Testis (tissue), 2 donors: ENCODE measurements around the gene CXCL17.

Source experiments
- POLR2A ChIP-seq: fragments of 450-650 bp; IDR thresholded peaks from one replicate; pipeline ENCODE4 v1.6.1; 2017; ENCODE audit warnings: antibody characterized with exemption, mild to moderate bottlenecking, moderate library complexity
- TF ChIP-seq, protein P1 (sequence below), 3 experiments: fragments of 450-650 bp in 2 of 3; fragments of 200-600 bp in 1 of 3; sonication (generic) in 1 of 3; IDR thresholded peaks; one replicate each; pipeline ENCODE4 v1.5.1; 2016 to 2019; ENCODE audit warnings: antibody characterized with exemption in 3 of 3, mild to moderate bottlenecking in 2 of 3, moderate library complexity in 1 of 3

DNA sequence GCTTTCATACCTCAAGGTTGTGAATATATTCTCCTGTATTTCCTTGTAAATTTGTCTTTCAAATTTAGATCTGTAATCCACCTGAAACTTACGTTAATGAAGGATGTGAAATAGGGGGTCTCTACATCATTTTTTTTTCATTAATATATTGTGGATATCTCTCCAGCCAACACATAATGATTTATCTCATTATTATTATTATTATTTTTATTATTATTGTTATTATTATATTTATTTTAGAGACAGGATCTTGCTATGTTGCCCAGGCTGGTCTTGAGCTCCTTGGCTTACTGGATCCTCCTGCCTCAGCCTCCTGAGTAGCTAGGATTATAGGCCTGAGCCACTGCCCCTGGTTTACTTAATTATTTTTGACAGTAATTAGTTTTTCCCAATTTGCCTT lies 11.3 kb downstream of the CXCL17 start:
- TF ChIP-seq POLR2A, result no peak
- TF ChIP-seq, protein P1, sequence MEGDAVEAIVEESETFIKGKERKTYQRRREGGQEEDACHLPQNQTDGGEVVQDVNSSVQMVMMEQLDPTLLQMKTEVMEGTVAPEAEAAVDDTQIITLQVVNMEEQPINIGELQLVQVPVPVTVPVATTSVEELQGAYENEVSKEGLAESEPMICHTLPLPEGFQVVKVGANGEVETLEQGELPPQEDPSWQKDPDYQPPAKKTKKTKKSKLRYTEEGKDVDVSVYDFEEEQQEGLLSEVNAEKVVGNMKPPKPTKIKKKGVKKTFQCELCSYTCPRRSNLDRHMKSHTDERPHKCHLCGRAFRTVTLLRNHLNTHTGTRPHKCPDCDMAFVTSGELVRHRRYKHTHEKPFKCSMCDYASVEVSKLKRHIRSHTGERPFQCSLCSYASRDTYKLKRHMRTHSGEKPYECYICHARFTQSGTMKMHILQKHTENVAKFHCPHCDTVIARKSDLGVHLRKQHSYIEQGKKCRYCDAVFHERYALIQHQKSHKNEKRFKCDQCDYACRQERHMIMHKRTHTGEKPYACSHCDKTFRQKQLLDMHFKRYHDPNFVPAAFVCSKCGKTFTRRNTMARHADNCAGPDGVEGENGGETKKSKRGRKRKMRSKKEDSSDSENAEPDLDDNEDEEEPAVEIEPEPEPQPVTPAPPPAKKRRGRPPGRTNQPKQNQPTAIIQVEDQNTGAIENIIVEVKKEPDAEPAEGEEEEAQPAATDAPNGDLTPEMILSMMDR (IDR thresholded peaks at IDR 0.05), result no peak
